GM21619 (cell line): Measurements from ENCODE around the gene ESRP2.

ENCODE experiments used
- ATAC-seq: cut with Tn5 transposase; IDR thresholded peaks from one replicate; pipeline ENCODE4 v1.9.1; 2021; ENCODE audit not compliant: unreplicated experiment

The ESRP2 gene

GRCh38 chr16:68235887-68236136 lies at the start of gene ESRP2:
ESRP2 (minus strand) TSS chr16:68236127; CDS start chr16:68236045, 82 bp downstream.
- no peak for ATAC-seq

- no peak for ATAC-seq
Measured at GRCh38 chr16:68285683-68286082, 49.8 kb upstream of the ESRP2 start.

GRCh38 chr16:68284847-68285246 lies 48.9 kb upstream of the ESRP2 start:
- peak; percentile 49 for ATAC-seq

GRCh38 chr16:68283801-68284598 lies 48.1 kb upstream of the ESRP2 start:
- ATAC-seq, result no peak

GRCh38 chr16:68283346-68283745 lies 47.4 kb upstream of the ESRP2 start:
- ATAC-seq, result no peak

- ATAC-seq, result no peak
Measured at GRCh38 chr16:68282064-68282452, 46.1 kb upstream of the ESRP2 start.

- ATAC-seq, result no peak
Measured at GRCh38 chr16:68281368-68282063, 45.6 kb upstream of the ESRP2 start.

- ATAC-seq, result no peak
Measured at GRCh38 chr16:68279726-68280558, 44.0 kb upstream of the ESRP2 start.

GRCh38 chr16:68276223-68276622 lies 40.3 kb upstream of the ESRP2 start:
- no peak for ATAC-seq

- ATAC-seq, result no peak
Measured at GRCh38 chr16:68275611-68276191, 39.8 kb upstream of the ESRP2 start.

GRCh38 chr16:68274441-68274840 lies 38.5 kb upstream of the ESRP2 start:
- no peak for ATAC-seq

GRCh38 chr16:68273896-68274295 lies 38.0 kb upstream of the ESRP2 start:
- no peak for ATAC-seq

GRCh38 chr16:68273459-68273858 lies 37.5 kb upstream of the ESRP2 start:
- ATAC-seq, result no peak

GRCh38 chr16:68272507-68273209 lies 36.7 kb upstream of the ESRP2 start:
- no peak for ATAC-seq

- ATAC-seq, result no peak
Measured at GRCh38 chr16:68270353-68270752, 34.4 kb upstream of the ESRP2 start.

GRCh38 chr16:68269793-68270192 lies 33.9 kb upstream of the ESRP2 start:
- ATAC-seq, result no peak

- no peak for ATAC-seq
Measured at GRCh38 chr16:68267612-68268405, 31.9 kb upstream of the ESRP2 start.

- no peak for ATAC-seq
Measured at GRCh38 chr16:68265078-68265920, 29.4 kb upstream of the ESRP2 start.
